Measurements from ENCODE around the gene GLOD5. TPM values are rescaled to one million over a fixed set of nuclear protein-coding genes. Genes with fewer than 3 reads are reported as not detected.

Gene GLOD5
- total and polyA plus RNA-seq, 9 of the 15 experiments (the other 6 are each of a cell fraction or from before 2014, with no cell fraction given): 0.27 to 4.4 (median 2.2) TPM

- TF ChIP-seq ERF (CRISPR knock-in tag; IDR thresholded peaks at IDR 0.05): no peak
- no peak for TF ChIP-seq NR2F6 (CRISPR knock-in tag; IDR thresholded peaks at IDR 0.05)
- no peak for TF ChIP-seq FOSL1 (tag; conservative IDR thresholded peaks at IDR 0.05)
- no peak for TF ChIP-seq ETS2 (tag; IDR thresholded peaks at IDR 0.05; ENCODE audit: borderline replicate concordance, poor library complexity, severe bottlenecking)
- 0 out of 2 replicates have a peak, but pooled peaks have one; percentile 12 for TF ChIP-seq SMARCE1 (IDR thresholded peaks at IDR 0.05)
- TF ChIP-seq NCOA4 (IDR thresholded peaks at IDR 0.05; ENCODE audit: partially characterized antibody): no peak
- TF ChIP-seq CREB3 (tag; conservative IDR thresholded peaks at IDR 0.05; ENCODE audit: low read depth): no peak
- TF ChIP-seq CCNT2 (IDR thresholded peaks at IDR 0.05; ENCODE audit: borderline replicate concordance, extremely low read depth, insufficient read length, low read depth, low read length): no peak
- TF ChIP-seq EP300 (IDR thresholded peaks at IDR 0.05; ENCODE audit: low read length): peak; percentile 10; the same call in 1 of the 2 replicates
- peak; percentile 34; the same call in 1 of the 2 replicates for TF ChIP-seq LEF1 (IDR thresholded peaks at IDR 0.05)
- no peak for TF ChIP-seq E2F4 (CRISPR knock-in tag; IDR thresholded peaks at IDR 0.05; ENCODE audit: low read depth)
- no peak for TF ChIP-seq ZNF76 (CRISPR knock-in tag; IDR thresholded peaks at IDR 0.05; ENCODE audit: borderline replicate concordance)
- TF ChIP-seq ZBED1 (IDR thresholded peaks at IDR 0.05): no peak
- TF ChIP-seq ZNF277 (CRISPR knock-in tag; IDR thresholded peaks at IDR 0.05; ENCODE audit: borderline replicate concordance): no peak
- no peak for TF ChIP-seq HNRNPL (IDR thresholded peaks at IDR 0.05; ENCODE audit: low read depth, low read length)
- no peak for TF ChIP-seq EGR1 (conservative IDR thresholded peaks at IDR 0.05)
- no peak for TF ChIP-seq PHB2 (IDR thresholded peaks at IDR 0.05; ENCODE audit: low read depth)
- TF ChIP-seq ZNF398 (CRISPR knock-in tag; IDR thresholded peaks at IDR 0.05): no peak
- TF ChIP-seq ATF3 (IDR thresholded peaks at IDR 0.05): peak; percentile 26; the same call in 1 of the 2 replicates
- peak; percentile 44; the same call in 1 of the 2 replicates for TF ChIP-seq ATF3 (CRISPR knock-in tag; conservative IDR thresholded peaks at IDR 0.05)
- TF ChIP-seq ZBTB17 (CRISPR knock-in tag; IDR thresholded peaks at IDR 0.05): no peak
- TF ChIP-seq ZNF766 (CRISPR knock-in tag; conservative IDR thresholded peaks at IDR 0.05): no peak
Observed at GRCh38 chrX:48794340-48794910, 32.9 kb downstream of the GLOD5 start (continued).
